A549 (cell line): ENCODE results near the gene ITGB2. TPM values are rescaled to one million over a fixed set of nuclear protein-coding genes. Genes with fewer than 3 reads are reported as not detected.

ENCODE experiments used
- ATAC-seq, 2 experiments: fragments of 200-7000 bp in 1 of 2; fragments of >200 bp in 1 of 2; cut with Nextera tagmentation in 1 of 2; cut with Tn5 transposase in 1 of 2; 3 replicates each; pipeline versions ENCODE4 v1.8.0 to v1.9.1; 2018 to 2020; ENCODE audit warnings: mild to moderate bottlenecking in 1 of 2, moderate library complexity in 1 of 2
- CTCF ChIA-PET: fragments of 300-600 bp; sonication (Branson Sonifier 250); formaldehyde crosslinking; extraction: SDS; loops from one replicate; lab custom pipeline; 2021; ENCODE audit warnings: antibody characterized with exemption, inconsistent platforms; lab: Yijun Ruan, JAX
- POLR2A ChIA-PET: fragments of 350-600 bp; formaldehyde crosslinking; extraction: SDS; loops from one replicate; lab custom pipeline; 2021; ENCODE audit warnings: antibody characterized with exemption, inconsistent platforms; lab: Yijun Ruan, JAX
- DNase-seq, 2 experiments: peaks; one replicate each; pipeline versions ENCODE4 v3.0.0 to v3.0.0-alpha.2; 2011 to 2016; ENCODE audit warnings: low read depth in 1 of 2, low spot score in 1 of 2
- FAIRE-seq: peaks from 2 replicates; lab custom pipeline; 2011; peaks lifted over from hg19 to GRCh38; lab: Jason Lieb, UNC
- H3K27ac ChIP-seq, 2 experiments: fragments of >200 bp; sonication (Bioruptor Twin); formaldehyde crosslinking; 3 replicates each; pipeline ENCODE4 v1.5.1; 2016 to 2017
- H3K4me1 ChIP-seq: fragments of >200 bp; sonication (Bioruptor Twin); formaldehyde crosslinking; 3 replicates; pipeline ENCODE4 v1.6.1; 2016
- H3K4me2 ChIP-seq: fragments of >200 bp; sonication (Bioruptor Twin); formaldehyde crosslinking; 3 replicates; pipeline ENCODE4 v1.6.1; 2016
- H3K4me3 ChIP-seq: fragments of >200 bp; sonication (Bioruptor Twin); formaldehyde crosslinking; 3 replicates; pipeline ENCODE4 v1.5.1; 2016
- H3K9me3 ChIP-seq: fragments of >200 bp; sonication (Bioruptor Twin); formaldehyde crosslinking; 3 replicates; pipeline ENCODE4 v1.6.1; 2016
- CEBPB ChIP-seq, 2 experiments: fragments of >200 bp in 1 of 2; sonication (Bioruptor Twin) in 1 of 2; formaldehyde crosslinking in 1 of 2; IDR thresholded peaks; 2 replicates each; pipeline ENCODE4 v1.6.1; 2012 to 2016
- E2F6 ChIP-seq: IDR thresholded peaks from 2 replicates; pipeline ENCODE4 v1.6.1; 2012; ENCODE audit warnings: low read depth, borderline replicate concordance
- EHF ChIP-seq: fragments of 250-450 bp; sonication (Bioruptor Pico); IDR thresholded peaks from 2 replicates; pipeline ENCODE4 v1.5.0; 2020; ENCODE audit warnings: mild to moderate bottlenecking
- EP300 ChIP-seq, 2 experiments: fragments of >200 bp; sonication (Bioruptor Twin); formaldehyde crosslinking; IDR thresholded peaks; 2 replicates in 1 of 2; 3 replicates in 1 of 2; pipeline ENCODE4 v1.6.1; 2016 to 2017
- ESRRA ChIP-seq: fragments of 150-350 bp; IDR thresholded peaks from 2 replicates; pipeline ENCODE4 v1.6.1; 2014; ENCODE audit warnings: mild to moderate bottlenecking, low read length, borderline replicate concordance
- FOSB ChIP-seq: fragments of 250-450 bp; sonication (Bioruptor Pico); IDR thresholded peaks from 2 replicates; pipeline ENCODE4 v1.5.0; 2020; ENCODE audit warnings: mild to moderate bottlenecking, moderate library complexity
- GATA3 ChIP-seq: IDR thresholded peaks from 2 replicates; pipeline ENCODE4 v1.6.1; 2012; ENCODE audit warnings: borderline replicate concordance
- HEYL ChIP-seq: fragments of 250-450 bp; sonication (Bioruptor Pico); IDR thresholded peaks from 2 replicates; pipeline ENCODE4 v1.8.0; 2021; ENCODE audit warnings: mild to moderate bottlenecking, moderate library complexity
- HOXB5 ChIP-seq: fragments of 250-450 bp; sonication (Bioruptor Pico); IDR thresholded peaks from 2 replicates; pipeline ENCODE4 v1.5.0; 2020; ENCODE audit warnings: mild to moderate bottlenecking, moderate library complexity
- KDM1A ChIP-seq: fragments of 200-600 bp; sonication (generic); IDR thresholded peaks from 2 replicates; pipeline ENCODE4 v1.6.1; 2016; ENCODE audit warnings: low read depth, mild to moderate bottlenecking
- NFE2L2 ChIP-seq: fragments of 150-350 bp; conservative IDR thresholded peaks from 2 replicates; pipeline ENCODE4 v1.6.1; 2014; ENCODE audit warnings: low read length
- PBX3 ChIP-seq: IDR thresholded peaks from 2 replicates; pipeline ENCODE4 v1.6.1; 2012
- POLR2A ChIP-seq: IDR thresholded peaks from 2 replicates; pipeline ENCODE4 v1.6.1; 2012; ENCODE audit warnings: mild to moderate bottlenecking, low read length
- ZFP36 ChIP-seq: fragments of 450-650 bp; IDR thresholded peaks from 2 replicates; pipeline ENCODE4 v1.6.1; 2014; ENCODE audit warnings: borderline replicate concordance; ENCODE audit not compliant: partially characterized antibody
- ZNF302 ChIP-seq: fragments of 250-450 bp; sonication (Bioruptor Pico); IDR thresholded peaks from 2 replicates; pipeline ENCODE4 v1.9.0; 2021; ENCODE audit warnings: inconsistent platforms, mild to moderate bottlenecking, moderate library complexity
- ZSCAN20 ChIP-seq: fragments of 250-450 bp; sonication (Bioruptor Pico); IDR thresholded peaks from 2 replicates; pipeline ENCODE4 v1.8.0; 2022; ENCODE audit warnings: mild to moderate bottlenecking, moderate library complexity
- WGBS: methylation state at CpG from one replicate; pipeline ENCODE4 v1.1.6; 2017; ENCODE audit errors: missing lambda C conversion rate; 5-methylcytosine and 5-hydroxymethylcytosine counted together
- polyA plus RNA-seq, 4 experiments: library from polyadenylated mRNA; depleted of rRNA in 3 of 4; stranded (reverse); fragments of >200 nt; fragmentation: RNase III in 1 of 4; extraction: RNeasy Plus Mini Kit Qiagen cat#74134 plus additional on column Dnase treatment in 1 of 4; gene quantifications; 2 replicates in 3 of 4; 3 replicates in 1 of 4; pipeline ENCODE4 v1.2.3, GENCODE V29; 2011 to 2017
- TF ChIP-seq, protein P1 (sequence below): fragments of >200 bp; sonication (Bioruptor Twin); formaldehyde crosslinking; IDR thresholded peaks from 2 replicates; pipeline ENCODE4 v1.6.1; 2016
- TF ChIP-seq, protein P2 (sequence below): fragments of 200-600 bp; sonication (generic); IDR thresholded peaks from 2 replicates; pipeline ENCODE4 v1.6.1; 2016; ENCODE audit warnings: antibody characterized with exemption, mild to moderate bottlenecking, moderate library complexity

ITGB2 gene
- polyA plus RNA-seq, 2 of the 4 experiments (the other 2 are of a cell fraction): 0.46 to 0.59 TPM

DNA sequence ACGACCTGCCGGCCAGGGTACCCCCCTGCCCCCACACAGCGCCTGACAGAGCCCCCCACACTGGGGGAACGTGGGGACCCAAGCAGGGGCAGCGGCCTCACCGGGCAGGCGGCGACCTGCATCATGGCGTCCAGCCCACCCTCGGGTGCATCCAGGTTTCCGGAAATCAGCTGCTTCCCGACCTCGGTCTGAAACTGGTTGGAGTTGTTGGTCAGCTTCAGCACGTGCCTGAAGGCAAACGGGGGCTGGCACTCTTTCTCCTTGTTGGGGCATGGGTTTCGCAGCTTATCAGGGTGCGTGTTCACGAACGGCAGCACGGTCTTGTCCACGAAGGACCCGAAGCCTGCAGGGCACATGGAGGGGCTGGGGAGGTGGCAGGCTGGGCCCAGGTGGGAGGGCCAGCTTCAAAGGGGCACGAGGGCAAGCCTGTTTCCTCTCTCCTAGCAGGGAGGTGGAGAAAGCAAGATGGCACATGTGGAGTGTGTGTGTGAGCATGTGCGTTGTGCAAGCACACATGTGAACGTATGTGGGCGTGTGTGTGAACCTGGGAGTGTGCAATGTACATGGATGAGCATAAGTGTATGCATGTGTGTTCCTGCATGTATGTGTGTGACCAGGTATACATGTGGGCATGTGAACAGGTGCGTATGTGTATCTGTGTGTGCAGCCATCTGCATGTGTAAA lies 19.2 kb downstream of the ITGB2 start (continued):
- TF ChIP-seq NFE2L2: no peak
- no peak for TF ChIP-seq POLR2A
- no peak for TF ChIP-seq HOXB5 (CRISPR knock-in tag)
- TF ChIP-seq PBX3: no peak
- no peak for TF ChIP-seq CEBPB (IDR thresholded peaks at IDR 0.05)

DNA sequence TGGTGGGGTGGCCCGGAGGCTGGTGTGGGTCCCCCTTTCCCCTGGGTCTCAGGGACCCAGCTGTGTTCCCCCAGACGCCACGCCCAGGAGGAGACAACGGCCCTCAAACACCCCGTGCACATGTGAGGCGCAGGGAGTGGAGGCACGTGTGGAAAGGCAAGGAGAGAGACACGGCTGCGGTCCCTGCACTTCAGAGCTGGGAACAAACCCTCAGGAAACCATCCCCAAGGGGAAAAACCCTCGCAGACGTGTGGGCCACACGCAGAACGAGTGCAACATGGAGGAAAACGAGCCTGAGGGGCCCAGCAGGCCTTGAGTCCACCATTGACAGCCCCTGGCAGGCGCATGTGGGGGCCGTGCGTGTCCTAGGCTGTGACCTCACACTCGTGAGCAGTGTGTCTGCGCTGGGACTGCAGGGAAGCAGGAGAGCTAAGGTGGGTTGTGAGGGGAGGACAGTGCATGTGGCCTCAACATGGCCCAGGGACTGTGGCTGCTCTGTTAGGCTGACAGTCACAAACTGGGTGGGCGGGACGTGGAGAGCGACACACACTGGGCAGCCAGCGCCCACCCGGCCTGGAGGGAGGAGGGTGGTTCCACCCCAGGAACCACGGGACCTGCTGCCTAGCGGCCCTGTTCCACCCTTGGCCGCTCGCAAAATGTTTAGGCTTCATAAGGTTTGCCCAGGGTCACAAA lies 20.0 kb downstream of the ITGB2 start:
- H3K4me3 ChIP-seq: no peak overlapping the region
- ATAC-seq (no peak), DNase-seq (no peak), FAIRE-seq (no peak)
- H3K9me3 ChIP-seq: no peaks in the 10 kb centered on the region
- H3K4me1 ChIP-seq: no peaks in the 10 kb centered on the region
- no peak overlapping the region for H3K4me2 ChIP-seq
- ChIA-PET CTCF (no interaction called here), POLR2A (no interaction called here)
- TF ChIP-seq EHF (CRISPR knock-in tag): no peak
- TF ChIP-seq FOSB (CRISPR knock-in tag): no peak
- TF ChIP-seq POLR2A: no peak
- TF ChIP-seq, protein P1, sequence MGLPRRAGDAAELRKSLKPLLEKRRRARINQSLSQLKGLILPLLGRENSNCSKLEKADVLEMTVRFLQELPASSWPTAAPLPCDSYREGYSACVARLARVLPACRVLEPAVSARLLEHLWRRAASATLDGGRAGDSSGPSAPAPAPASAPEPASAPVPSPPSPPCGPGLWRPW: no peak
- no peak for TF ChIP-seq NFE2L2
- no peak for TF ChIP-seq E2F6
- TF ChIP-seq GATA3: no peak
- TF ChIP-seq HEYL (CRISPR knock-in tag): no peak
- TF ChIP-seq ZNF302 (CRISPR knock-in tag): no peak
- TF ChIP-seq, protein P2, sequence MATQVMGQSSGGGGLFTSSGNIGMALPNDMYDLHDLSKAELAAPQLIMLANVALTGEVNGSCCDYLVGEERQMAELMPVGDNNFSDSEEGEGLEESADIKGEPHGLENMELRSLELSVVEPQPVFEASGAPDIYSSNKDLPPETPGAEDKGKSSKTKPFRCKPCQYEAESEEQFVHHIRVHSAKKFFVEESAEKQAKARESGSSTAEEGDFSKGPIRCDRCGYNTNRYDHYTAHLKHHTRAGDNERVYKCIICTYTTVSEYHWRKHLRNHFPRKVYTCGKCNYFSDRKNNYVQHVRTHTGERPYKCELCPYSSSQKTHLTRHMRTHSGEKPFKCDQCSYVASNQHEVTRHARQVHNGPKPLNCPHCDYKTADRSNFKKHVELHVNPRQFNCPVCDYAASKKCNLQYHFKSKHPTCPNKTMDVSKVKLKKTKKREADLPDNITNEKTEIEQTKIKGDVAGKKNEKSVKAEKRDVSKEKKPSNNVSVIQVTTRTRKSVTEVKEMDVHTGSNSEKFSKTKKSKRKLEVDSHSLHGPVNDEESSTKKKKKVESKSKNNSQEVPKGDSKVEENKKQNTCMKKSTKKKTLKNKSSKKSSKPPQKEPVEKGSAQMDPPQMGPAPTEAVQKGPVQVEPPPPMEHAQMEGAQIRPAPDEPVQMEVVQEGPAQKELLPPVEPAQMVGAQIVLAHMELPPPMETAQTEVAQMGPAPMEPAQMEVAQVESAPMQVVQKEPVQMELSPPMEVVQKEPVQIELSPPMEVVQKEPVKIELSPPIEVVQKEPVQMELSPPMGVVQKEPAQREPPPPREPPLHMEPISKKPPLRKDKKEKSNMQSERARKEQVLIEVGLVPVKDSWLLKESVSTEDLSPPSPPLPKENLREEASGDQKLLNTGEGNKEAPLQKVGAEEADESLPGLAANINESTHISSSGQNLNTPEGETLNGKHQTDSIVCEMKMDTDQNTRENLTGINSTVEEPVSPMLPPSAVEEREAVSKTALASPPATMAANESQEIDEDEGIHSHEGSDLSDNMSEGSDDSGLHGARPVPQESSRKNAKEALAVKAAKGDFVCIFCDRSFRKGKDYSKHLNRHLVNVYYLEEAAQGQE: no peak
- no peak for TF ChIP-seq ESRRA
- TF ChIP-seq KDM1A: no peak
- no peak for TF ChIP-seq ZSCAN20
- no peak for TF ChIP-seq ZFP36
- no peak for TF ChIP-seq EP300 (IDR thresholded peaks at IDR 0.05)
- no peak overlapping the region for H3K27ac ChIP-seq
- whole genome bisulfite sequencing: 81% methylated on average over 21 of the region's 28 CpGs
